Tibial nerve (tissue), 4 donors: Measurements from ENCODE around the gene PSMA3.

Source experiments
- EP300 ChIP-seq, 2 donors: sonication (generic); formaldehyde crosslinking; IDR thresholded peaks; one replicate each; pipeline ENCODE4 v1.6.1; 2017; ENCODE audit warnings: antibody characterized with exemption in 2 of 2, mild to moderate bottlenecking in 1 of 2
- POLR2A ChIP-seq, 2 donors: fragments of 450-650 bp; IDR thresholded peaks; one replicate each; pipeline ENCODE4 v1.6.1; 2017; ENCODE audit warnings: antibody characterized with exemption in 2 of 2, mild to moderate bottlenecking in 2 of 2, moderate library complexity in 2 of 2
- TF ChIP-seq, protein P1 (sequence below), 5 experiments: fragments of 200-600 bp in 3 of 5; fragments of 450-650 bp in 2 of 5; sonication (generic) in 3 of 5; IDR thresholded peaks; one replicate each; pipeline ENCODE4 v1.5.1; 2016 to 2019; ENCODE audit warnings: antibody characterized with exemption in 5 of 5, mild to moderate bottlenecking in 3 of 5, moderate library complexity in 2 of 5

DNA sequence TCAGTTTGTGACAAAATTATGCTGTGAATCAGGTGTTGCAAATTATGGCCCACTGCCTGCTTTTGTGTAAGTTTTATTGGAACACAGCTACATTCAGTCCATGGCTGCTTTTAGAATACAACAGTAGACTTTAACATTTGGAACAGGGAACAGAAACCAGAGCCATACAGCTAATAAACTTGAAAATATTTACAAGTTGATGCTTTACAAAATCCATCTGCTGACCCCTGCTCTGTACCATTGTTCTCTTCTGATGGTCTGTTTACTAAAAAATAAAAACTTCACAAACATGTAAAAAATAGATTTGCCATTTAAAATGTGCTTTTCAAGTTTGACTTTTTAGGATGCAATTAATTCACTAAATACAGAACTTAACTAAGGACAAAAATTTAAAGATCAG is 20.8 kb downstream of the PSMA3 start:
- no peak for TF ChIP-seq EP300 (IDR thresholded peaks at IDR 0.05)
- TF ChIP-seq, protein P1, sequence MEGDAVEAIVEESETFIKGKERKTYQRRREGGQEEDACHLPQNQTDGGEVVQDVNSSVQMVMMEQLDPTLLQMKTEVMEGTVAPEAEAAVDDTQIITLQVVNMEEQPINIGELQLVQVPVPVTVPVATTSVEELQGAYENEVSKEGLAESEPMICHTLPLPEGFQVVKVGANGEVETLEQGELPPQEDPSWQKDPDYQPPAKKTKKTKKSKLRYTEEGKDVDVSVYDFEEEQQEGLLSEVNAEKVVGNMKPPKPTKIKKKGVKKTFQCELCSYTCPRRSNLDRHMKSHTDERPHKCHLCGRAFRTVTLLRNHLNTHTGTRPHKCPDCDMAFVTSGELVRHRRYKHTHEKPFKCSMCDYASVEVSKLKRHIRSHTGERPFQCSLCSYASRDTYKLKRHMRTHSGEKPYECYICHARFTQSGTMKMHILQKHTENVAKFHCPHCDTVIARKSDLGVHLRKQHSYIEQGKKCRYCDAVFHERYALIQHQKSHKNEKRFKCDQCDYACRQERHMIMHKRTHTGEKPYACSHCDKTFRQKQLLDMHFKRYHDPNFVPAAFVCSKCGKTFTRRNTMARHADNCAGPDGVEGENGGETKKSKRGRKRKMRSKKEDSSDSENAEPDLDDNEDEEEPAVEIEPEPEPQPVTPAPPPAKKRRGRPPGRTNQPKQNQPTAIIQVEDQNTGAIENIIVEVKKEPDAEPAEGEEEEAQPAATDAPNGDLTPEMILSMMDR (IDR thresholded peaks at IDR 0.05), result no peak
- no peak for TF ChIP-seq POLR2A (IDR thresholded peaks at IDR 0.05)
